Spleen (tissue), 13 donors: ENCODE results near the gene PLA2G15. TPM values are rescaled to one million over a fixed set of nuclear protein-coding genes. Genes with fewer than 3 reads are reported as not detected.

Experiments used
- DNase-seq: peaks from one replicate; pipeline ENCODE4 v3.0.0-alpha.2; 2020
- H3K27ac ChIP-seq, 8 donors: fragments of 200-600 bp; sonication (generic) in 7 of 8; 1 replicate in 4 of 8; 2 replicates in 4 of 8; pipeline versions ENCODE4 v1.5.0 to v1.8.0; 2016 to 2021; ENCODE audit warnings: inconsistent platforms in 4 of 8, mild to moderate bottlenecking in 4 of 8, moderate library complexity in 1 of 8
- H3K27me3 ChIP-seq, 7 donors: fragments of 200-600 bp; sonication (generic) in 6 of 7; replicated peaks in 1 of 7; 1 replicate in 4 of 7; 2 replicates in 3 of 7; pipeline versions ENCODE4 v1.5.0 to v1.8.0; 2016 to 2021; ENCODE audit warnings: inconsistent platforms in 3 of 7, mild to moderate bottlenecking in 1 of 7
- H3K36me3 ChIP-seq, 6 donors: fragments of 200-600 bp; sonication (generic) in 5 of 6; 1 replicate in 4 of 6; 2 replicates in 2 of 6; pipeline versions ENCODE4 v1.5.0 to v1.8.0; 2016 to 2021; ENCODE audit warnings: inconsistent platforms in 2 of 6
- H3K4me1 ChIP-seq, 6 donors: fragments of 200-600 bp; sonication (generic) in 5 of 6; 1 replicate in 3 of 6; 2 replicates in 3 of 6; pipeline versions ENCODE4 v1.5.0 to v1.8.0; 2016 to 2021; ENCODE audit warnings: inconsistent platforms in 3 of 6
- H3K4me3 ChIP-seq, 8 donors: fragments of 200-600 bp; sonication (generic) in 7 of 8; 1 replicate in 4 of 8; 2 replicates in 4 of 8; pipeline versions ENCODE4 v1.5.0 to v1.8.0; 2016 to 2021; ENCODE audit warnings: inconsistent platforms in 4 of 8, mild to moderate bottlenecking in 4 of 8, moderate library complexity in 2 of 8
- H3K9me3 ChIP-seq, 8 donors: fragments of 200-600 bp; sonication (generic) in 7 of 8; 1 replicate in 4 of 8; 2 replicates in 4 of 8; pipeline versions ENCODE4 v1.5.0 to v1.8.0; 2016 to 2021; ENCODE audit warnings: inconsistent platforms in 4 of 8
- CTCF ChIP-seq, 11 experiments: fragments of 200-600 bp in 7 of 11; fragments of 450-650 bp in 4 of 11; sonication (generic) in 4 of 11; IDR thresholded peaks in 8 of 11; conservative IDR thresholded peaks in 3 of 11; 1 replicate in 7 of 11; 2 replicates in 4 of 11; pipeline versions ENCODE4 v1.4.0 to v1.8.0; 2016 to 2021; ENCODE audit warnings: antibody characterized with exemption in 11 of 11, inconsistent platforms in 4 of 11, mild to moderate bottlenecking in 1 of 11
- POLR2A ChIP-seq, 3 donors: fragments of 450-650 bp; IDR thresholded peaks; one replicate each; pipeline ENCODE4 v1.5.1; 2017; ENCODE audit warnings: antibody characterized with exemption in 3 of 3, mild to moderate bottlenecking in 1 of 3
- POLR2AphosphoS5 ChIP-seq, 3 donors: sonication (generic); formaldehyde crosslinking; IDR thresholded peaks; one replicate each; pipeline ENCODE4 v1.5.1; 2017; ENCODE audit warnings: antibody characterized with exemption in 3 of 3
- WGBS, 5 donors: extraction: QIAGEN DNeasy Blood & Tissue Kit in 3 of 5; methylation state at CpG; one replicate each; pipeline versions ENCODE4 v1.1.5 to v1.1.7; 2013 to 2018; 5-methylcytosine and 5-hydroxymethylcytosine counted together
- intact Hi-C: fragments of 100-400 bp; cut with DNase I; formaldehyde crosslinking; loops from one replicate; pipeline ENCODE4 v1.15.0; 2023; ENCODE audit warnings: low total_unique reads
- long read RNA-seq, 2 donors: transcript quantifications; one replicate each; lab custom pipeline, GENCODE V29; 2026
- polyA plus RNA-seq, 3 donors: library from polyadenylated mRNA; stranded (reverse); fragments of 200-250 nt; gene quantifications; one replicate each; pipeline ENCODE4 v1.2.1, GENCODE V29; 2013
- total RNA-seq, 7 donors: library from RNA; depleted of rRNA in 3 of 7; stranded (reverse); fragments of >200 nt in 3 of 7; fragmentation: NEBNext Ultra II Directional in 4 of 7; extraction: Animal tissue kit (Norgen Biotek cat#: 25700) in 4 of 7; gene quantifications; one replicate each; pipeline versions ENCODE4 v1.1.0 to v1.2.1, GENCODE V29; 2016 to 2021
- donor health status: healthy with polysubstance abuse.
- donor health status: DM: no; HTN: no; CAD: no; lungs with moderate emphysema.
- donor health status: DM: no; HTN: no; CAD: no.
- donor health status: Bipolar disorder and iron deficiency.
- donor health status: healthy.
- donor health status: DM: no; HTN: no; CAD: no.
- donor health status: DM: yes; HTN: yes; CAD: no.

The PLA2G15 gene, protein sequence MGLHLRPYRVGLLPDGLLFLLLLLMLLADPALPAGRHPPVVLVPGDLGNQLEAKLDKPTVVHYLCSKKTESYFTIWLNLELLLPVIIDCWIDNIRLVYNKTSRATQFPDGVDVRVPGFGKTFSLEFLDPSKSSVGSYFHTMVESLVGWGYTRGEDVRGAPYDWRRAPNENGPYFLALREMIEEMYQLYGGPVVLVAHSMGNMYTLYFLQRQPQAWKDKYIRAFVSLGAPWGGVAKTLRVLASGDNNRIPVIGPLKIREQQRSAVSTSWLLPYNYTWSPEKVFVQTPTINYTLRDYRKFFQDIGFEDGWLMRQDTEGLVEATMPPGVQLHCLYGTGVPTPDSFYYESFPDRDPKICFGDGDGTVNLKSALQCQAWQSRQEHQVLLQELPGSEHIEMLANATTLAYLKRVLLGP
- 10 to 100 TPM; 26.1 to 40.4 (median 35.7) TPM for total RNA-seq
- polyA plus RNA-seq, result 1 to 10 TPM; 6.3 to 8.5 (median 7.9) TPM
- long read RNA-seq, donor 1, transcript PLA2G15-201 (6 exons, 2,727 nt), result major isoform, 15 of 20 reads
- long read RNA-seq, donor 1, partial matches to known transcripts, result 0 of 20 reads
- long read RNA-seq, donor 1, other reads (novel, unspliced or antisense), result 0 of 20 reads
- long read RNA-seq, donor 2, transcript PLA2G15-201 (6 exons, 2,727 nt), result major isoform, 11 of 14 reads
- long read RNA-seq, donor 2, partial matches to known transcripts, result 0 of 14 reads
- long read RNA-seq, donor 2, other reads (novel, unspliced or antisense), result 0 of 14 reads

DNA sequence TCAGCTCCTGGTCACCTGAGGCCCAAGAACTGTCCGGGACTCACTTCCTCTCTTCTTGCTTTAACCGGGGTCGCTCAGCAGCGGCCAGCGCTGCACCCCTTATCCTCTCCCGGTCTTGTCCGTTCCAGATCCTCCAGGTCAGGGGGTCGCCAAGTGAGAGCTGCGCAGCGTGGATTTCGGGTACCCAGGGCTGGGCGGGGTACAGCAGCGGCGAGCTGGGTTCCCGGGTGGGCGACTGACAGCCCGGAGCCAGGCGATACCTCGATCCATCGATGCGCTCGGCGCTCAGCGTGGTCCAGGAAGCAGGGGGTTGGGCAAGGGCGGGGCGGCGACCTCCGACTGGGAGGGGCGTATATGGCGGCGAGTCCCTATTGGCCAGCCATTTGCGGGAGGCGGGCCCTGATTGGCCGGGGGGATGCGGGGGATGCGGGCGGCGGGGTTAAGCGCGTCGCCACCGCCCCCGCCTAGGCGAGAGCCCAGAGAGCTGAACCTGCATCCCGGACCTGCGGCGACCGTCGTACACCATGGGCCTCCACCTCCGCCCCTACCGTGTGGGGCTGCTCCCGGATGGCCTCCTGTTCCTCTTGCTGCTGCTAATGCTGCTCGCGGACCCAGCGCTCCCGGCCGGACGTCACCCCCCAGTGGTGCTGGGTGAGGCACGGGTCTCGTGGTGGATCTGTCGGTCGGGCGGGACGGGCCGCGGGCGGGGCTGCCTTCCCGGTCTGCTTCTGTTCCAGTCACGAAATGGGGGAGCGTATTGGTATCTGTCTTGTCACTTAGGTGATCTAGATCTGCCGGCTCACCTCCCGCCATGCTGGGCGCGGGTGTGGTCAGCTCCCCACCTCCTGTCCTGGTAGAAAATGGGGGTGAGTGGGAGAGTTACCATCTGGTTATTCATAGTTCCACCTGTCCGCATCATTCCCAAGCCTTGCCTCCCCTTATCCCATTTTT is at the start of gene PLA2G15:
Gene PLA2G15, plus strand, starts transcription at position 471 of the 951 bp plus-strand sequence. Its CDS starts 54 bp downstream, at position 525.
- Histone ChIP-seq H3K4me3 (peak within 1 kb of the TSS; percentile 81 to 99 (median 93)), H3K36me3 (peaks cover 0 to 18% (median under 1%) of the 10 kb centered on the region in 6 donors), H3K4me1 (peaks cover 15 to 57% (median 37%) of the 10 kb centered on the region in 6 donors), H3K27me3 (no peaks in the 10 kb centered on the region), H3K27ac (peak within 1 kb of the TSS; percentile 48 to 87 (median 71)), H3K9me3 (no peaks in the 10 kb centered on the region)
- peak in 1 of 11 experiments; percentile 8 for TF ChIP-seq CTCF (IDR thresholded peaks at IDR 0.05 in 8 of 11, conservative IDR thresholded peaks at IDR 0.05 in 3 of 11)
- no peak for TF ChIP-seq POLR2A (IDR thresholded peaks at IDR 0.05)
- TF ChIP-seq POLR2AphosphoS5 (IDR thresholded peaks at IDR 0.05), result peak; percentile 87 to 90 (median 90)
- peak; percentile 98 for DNase-seq
- intact Hi-C loops, result no loop called here
- WGBS, 5 donors, result 1 to 4% (median 2%) methylated on average over 25 to 75 of the region's 75 CpGs

DNA sequence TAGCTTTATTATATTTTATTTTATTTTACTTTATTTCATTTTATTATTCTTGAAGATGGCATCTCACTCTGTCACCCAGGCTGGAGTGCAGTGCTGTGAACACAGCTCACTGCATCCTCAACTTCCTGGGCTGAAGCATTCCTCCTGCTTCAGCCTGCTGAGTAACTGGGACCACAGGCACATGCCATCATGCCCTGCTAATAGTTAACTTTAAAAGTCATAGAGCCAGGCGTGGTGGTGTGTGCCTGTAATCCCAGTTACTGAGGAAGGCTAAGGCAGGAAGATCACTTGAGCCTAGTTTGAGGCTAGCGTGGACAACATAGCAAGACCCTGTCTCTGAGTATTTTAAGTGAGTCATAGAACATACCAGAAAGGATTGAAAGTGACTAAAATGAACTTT is 47.9 kb upstream of the PLA2G15 start:
- intact Hi-C loops, result no loop called here
- TF ChIP-seq POLR2A (IDR thresholded peaks at IDR 0.05) (no peak), POLR2AphosphoS5 (IDR thresholded peaks at IDR 0.05) (no peak), CTCF (IDR thresholded peaks at IDR 0.05 in 8 of 11, conservative IDR thresholded peaks at IDR 0.05 in 3 of 11) (no peak)
- Histone ChIP-seq H3K36me3 (peaks cover 0 to 73% (median 15%) of the 10 kb centered on the region in 6 donors), H3K4me1 (no peaks in the 10 kb centered on the region), H3K27me3 (no peaks in the 10 kb centered on the region), H3K4me3 (no peak overlapping the region), H3K27ac (no peak overlapping the region), H3K9me3 (no peaks in the 10 kb centered on the region)
- DNase-seq, result no peak
- 89 to 97% (median 94%) methylated on average over 2 of the region's 2 CpGs for WGBS, 5 donors

GRCh38 chr16:68200088-68200783 is 44.9 kb upstream of the PLA2G15 start:
- WGBS, 5 donors, result 59 to 75% (median 65%) methylated on average over 3 of the region's 3 CpGs
- DNase-seq, result no peak
- Histone ChIP-seq H3K4me3 (no peak overlapping the region), H3K9me3 (no peaks in the 10 kb centered on the region), H3K27me3 (no peaks in the 10 kb centered on the region), H3K27ac (no peak overlapping the region), H3K4me1 (no peaks in the 10 kb centered on the region), H3K36me3 (peaks cover 0 to 61% (median 4%) of the 10 kb centered on the region in 6 donors)
- intact Hi-C loops, result no loop called here
- TF ChIP-seq CTCF (IDR thresholded peaks at IDR 0.05 in 8 of 11, conservative IDR thresholded peaks at IDR 0.05 in 3 of 11) (no peak), POLR2A (IDR thresholded peaks at IDR 0.05) (no peak), POLR2AphosphoS5 (IDR thresholded peaks at IDR 0.05) (no peak)
